Measurements from ENCODE around the gene WDPCP.
"Not testable (repeated sequence)": the region's sequence is repeated elsewhere in the genome, so short reads cannot be mapped to it uniquely, and the experiment has no call there.

WDPCP gene

GRCh38 chr2:63589148-63589958 is 1.1 kb upstream of the WDPCP start:
- DNase-seq, result peak; percentile 56

- DNase-seq, result no peak
Observed at GRCh38 chr2:63587814-63588384, 378 bp downstream of the WDPCP start.

DNA sequence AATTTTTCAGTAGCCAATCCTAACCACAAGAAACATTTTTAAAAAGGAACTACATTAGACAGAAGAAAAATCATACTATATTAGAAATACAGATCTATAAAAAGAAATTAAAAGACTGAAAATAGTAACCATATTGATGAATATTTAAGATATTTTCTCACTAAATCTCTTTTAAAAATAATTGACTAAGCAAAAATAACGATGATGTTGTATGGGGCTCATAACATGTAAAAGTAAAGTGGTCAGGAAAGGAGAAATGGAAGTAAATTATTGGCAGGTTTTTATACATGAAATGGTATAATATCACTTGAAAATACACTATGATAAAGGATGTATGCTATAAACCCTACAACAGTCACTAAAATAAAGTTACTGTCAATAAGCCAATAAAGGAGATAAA is 5.4 kb downstream of the WDPCP start:
- DNase-seq, result no peak

GRCh38 chr2:63581298-63581961 is 6.8 kb downstream of the WDPCP start:
- no peak for DNase-seq

- DNase-seq, result no peak
Observed at GRCh38 chr2:63580651-63581297, 7.5 kb downstream of the WDPCP start.

DNA sequence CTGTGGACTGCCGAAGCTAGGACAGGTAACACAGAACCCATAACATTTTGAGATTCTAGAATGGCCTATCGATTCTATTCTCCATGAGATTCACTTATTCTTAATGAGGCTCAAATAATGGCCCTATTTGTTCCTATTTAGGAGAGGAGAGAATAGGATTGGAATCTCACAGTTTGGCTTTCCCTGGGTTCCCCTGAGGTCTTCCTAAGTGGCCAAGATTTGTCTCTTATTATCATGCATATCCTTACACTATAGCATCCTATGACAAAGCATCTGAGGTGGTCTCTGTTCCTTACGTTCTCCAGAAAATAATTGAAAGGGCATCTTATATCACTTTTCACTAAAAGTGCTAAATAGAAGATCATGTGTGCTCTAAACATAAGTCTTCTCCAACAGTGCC is 9.5 kb downstream of the WDPCP start:
- DNase-seq, result no peak

DNA sequence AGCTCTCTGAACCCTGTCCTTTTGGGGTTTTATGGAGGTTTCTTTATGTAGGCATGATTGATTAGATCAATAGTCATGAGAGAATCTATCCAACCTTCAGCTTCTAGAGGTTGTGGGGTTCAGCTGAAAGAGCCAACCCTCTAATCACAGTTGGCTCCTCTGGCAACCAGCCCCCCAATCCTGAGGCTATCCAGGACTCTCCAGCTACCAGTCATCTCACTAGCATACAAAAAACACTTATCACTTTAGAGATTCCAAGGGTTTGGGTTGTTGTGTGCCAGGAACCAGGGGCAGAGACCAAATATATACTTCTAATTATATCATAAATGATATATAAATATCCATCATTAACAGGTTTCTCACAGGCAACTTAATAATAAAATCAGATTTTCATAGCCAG is 11.7 kb downstream of the WDPCP start:
- DNase-seq, result no peak

- DNase-seq, result not testable (repeated sequence)
Observed at GRCh38 chr2:63573726-63574345, 14.4 kb downstream of the WDPCP start.

GRCh38 chr2:63573026-63573425 is 15.3 kb downstream of the WDPCP start:
- DNase-seq, result not testable (repeated sequence)

DNA sequence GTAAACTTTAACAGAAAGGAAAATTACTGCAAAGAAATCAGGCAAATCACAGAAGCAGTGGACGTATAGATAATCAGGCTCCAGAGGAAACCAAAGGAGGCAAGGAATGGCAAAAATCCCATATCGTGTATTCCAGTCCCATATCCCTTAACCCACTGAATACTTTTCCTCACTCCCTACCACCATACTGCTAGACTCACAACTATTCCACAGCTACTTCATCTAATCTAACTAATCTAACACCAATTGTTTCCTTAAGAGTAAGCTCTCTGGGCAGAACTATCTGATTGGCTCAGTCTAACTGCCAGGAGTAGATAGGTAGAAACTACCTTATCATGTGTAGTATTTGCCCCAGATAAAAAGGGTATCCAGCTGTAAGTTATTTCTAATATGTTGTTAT is 16.3 kb downstream of the WDPCP start:
- no peak for DNase-seq

GRCh38 chr2:63571291-63571690 is 17.0 kb downstream of the WDPCP start:
- no peak for DNase-seq

DNA sequence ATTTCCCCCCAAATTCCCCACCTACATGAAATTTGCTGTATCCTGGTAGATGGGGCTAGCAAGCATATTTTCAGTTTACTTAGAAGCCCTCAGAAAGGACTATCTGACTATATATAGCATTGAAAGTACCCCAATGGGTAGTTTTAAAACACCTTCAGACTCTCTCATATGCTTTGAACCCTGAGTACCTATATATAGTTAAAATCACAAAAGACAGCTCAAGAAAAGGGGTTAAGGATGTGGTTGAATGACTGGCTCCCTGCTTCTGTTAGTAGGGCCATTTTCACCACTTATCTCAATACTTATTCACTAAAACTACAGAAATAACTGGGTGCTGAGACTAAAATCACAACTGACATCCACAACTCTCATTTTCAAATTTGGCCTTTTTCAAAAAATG is 18.5 kb downstream of the WDPCP start:
- no peak for DNase-seq

DNA sequence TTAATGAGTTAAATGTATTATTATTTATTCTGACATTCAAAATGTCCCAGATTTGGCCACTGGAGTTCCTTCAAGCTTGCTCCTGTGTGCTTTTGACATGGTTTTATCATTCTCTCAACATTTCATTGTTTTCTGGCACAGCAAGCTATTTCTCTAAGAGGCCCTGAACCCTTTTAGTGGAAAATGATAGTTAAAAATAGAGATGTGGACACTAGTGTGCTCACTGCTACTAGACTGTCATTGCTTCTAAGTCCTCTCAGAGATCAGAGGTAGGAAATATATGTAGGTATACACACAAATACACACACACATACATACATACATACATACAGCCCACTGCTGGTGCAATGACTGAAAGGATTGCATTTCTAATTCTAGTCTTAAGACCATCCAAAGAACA is 25.5 kb downstream of the WDPCP start:
- no peak for DNase-seq

DNA sequence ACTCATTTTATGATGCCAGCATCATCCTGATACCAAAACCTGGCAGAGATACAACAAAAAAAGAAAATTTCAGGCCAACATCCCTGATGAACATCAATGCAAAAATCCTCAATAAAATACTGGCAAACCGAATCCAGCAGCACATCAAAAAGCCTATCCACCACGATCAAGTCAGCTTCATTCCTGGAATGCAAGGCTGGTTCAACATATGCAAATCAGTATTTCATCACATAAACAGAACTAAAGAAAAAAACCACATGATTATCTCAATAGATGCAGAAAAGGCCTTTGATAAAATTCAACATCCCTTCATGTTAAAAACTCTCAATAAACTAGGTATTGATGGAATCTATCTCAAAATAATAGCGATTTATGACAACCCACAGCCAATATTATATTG is 29.4 kb downstream of the WDPCP start:
- DNase-seq, result not testable (repeated sequence)

- DNase-seq, result not testable (repeated sequence)
Observed at GRCh38 chr2:63557819-63558218, 30.5 kb downstream of the WDPCP start.

GRCh38 chr2:63555931-63556330 is 32.3 kb downstream of the WDPCP start:
- DNase-seq, result no peak

DNA sequence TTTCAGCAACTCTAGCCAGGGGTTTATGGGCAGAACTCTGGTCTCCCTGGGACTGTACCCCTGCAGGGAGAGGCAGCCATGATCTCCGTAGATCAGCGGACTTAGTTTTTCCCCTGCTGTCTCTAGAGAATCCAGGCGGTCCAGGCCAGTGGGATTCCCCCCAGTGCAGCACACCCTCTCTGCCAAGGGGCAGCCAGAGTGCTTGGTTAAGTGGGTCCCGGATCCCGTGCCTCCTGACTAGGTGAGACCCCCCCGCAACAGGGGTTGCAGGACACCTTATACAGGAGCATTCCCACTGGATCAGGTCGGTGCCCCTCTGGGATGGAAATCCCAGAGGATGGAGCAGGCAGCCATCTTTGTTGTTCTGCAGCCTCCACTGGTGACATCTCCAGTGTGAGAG is 33.0 kb downstream of the WDPCP start:
- no peak for DNase-seq

DNA sequence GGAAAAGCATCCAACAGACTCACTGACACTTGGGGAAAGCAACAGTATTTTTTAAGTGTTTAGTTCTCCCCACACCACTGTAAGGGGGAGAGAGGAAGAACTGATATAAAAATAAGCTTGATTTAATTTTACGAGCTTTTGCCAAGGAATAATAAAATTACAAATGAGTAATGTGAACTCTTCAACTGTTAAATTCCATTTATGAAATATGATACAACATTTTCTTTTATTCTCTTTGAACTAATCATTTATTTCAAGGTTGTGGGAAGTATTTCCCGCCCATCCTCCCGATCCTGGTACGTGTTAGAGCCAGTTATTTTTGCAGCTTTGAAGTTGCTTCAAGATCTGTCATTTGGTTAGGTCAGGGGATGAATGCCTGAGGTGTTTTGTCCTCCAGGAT is 35.2 kb downstream of the WDPCP start:
- DNase-seq, result no peak

- DNase-seq, result no peak
Observed at GRCh38 chr2:63545023-63545422, 43.3 kb downstream of the WDPCP start.

DNA sequence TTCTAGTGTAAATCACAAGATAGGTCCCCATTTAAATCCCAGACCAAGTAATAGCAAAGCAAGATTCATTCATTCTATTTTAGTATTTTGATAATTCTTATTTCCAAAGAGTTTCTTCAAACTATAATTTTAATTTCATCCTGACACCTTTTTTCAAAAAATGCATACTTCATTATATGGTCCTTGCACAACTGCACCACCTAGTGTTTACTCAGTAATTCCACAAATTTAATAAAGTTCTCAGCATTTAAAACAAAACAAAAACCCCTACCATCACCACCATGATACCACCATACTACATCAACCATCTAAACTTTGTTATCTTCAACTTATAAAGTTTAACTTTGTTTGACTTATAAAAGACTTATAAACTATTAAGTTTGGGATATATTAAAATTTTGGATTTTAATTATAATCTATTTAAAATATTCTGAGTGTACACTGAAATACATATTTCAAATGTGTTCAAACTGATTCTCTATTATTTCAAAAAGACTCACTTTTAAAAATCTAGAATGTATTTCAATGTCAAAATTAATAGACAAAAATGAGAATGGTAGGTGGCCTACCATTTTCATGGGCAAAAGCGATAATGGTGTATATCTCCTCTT is 44.2 kb downstream of the WDPCP start:
- DNase-seq, result no peak

DNA sequence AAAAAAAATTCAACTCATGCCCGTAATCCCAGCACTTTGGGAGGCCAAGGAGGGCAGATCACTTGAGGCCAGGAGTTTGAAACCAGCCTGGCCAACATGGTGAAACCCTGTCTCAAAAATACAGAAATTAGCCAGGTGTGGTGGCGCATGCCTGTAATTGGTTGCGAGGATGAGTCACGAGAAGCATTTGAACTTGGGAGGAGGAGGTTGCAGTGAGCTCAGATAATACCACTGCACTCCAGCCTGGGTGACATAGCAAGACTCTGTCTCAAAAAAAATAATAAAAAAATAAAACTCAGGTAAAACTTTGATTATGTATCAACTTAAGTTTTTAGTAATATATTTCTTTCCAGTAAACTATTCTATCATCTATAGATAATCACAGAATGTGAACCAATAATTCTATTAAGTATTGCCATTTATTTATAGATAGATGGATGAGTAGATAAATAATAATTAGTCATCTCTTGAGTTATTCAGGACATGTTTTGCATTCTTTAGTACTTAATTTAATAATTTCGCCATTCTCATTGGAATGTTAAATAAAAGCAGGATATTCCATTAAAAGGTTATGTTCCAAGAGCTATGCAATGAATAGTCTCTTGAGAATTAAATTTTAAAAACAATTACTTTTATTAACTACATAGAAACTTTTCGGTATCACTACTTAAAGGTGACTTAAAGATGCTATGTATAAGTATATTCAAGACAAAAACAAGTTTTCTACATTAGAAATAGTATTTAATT is 48.7 kb downstream of the WDPCP start:
- DNase-seq, result no peak

GRCh38 chr2:63538390-63538789 is 49.9 kb downstream of the WDPCP start:
- no peak for DNase-seq

All from DMS79 treated with DMSO at 0.1 percent for 48 hours (cell line).